ENCODE results near the gene ACAD10. TPM values are rescaled to one million over a fixed set of nuclear protein-coding genes. Genes with fewer than 3 reads are reported as not detected.

ACAD10 gene
- total RNA-seq: 16.1 and 17.1 TPM in 2 replicates

DNA sequence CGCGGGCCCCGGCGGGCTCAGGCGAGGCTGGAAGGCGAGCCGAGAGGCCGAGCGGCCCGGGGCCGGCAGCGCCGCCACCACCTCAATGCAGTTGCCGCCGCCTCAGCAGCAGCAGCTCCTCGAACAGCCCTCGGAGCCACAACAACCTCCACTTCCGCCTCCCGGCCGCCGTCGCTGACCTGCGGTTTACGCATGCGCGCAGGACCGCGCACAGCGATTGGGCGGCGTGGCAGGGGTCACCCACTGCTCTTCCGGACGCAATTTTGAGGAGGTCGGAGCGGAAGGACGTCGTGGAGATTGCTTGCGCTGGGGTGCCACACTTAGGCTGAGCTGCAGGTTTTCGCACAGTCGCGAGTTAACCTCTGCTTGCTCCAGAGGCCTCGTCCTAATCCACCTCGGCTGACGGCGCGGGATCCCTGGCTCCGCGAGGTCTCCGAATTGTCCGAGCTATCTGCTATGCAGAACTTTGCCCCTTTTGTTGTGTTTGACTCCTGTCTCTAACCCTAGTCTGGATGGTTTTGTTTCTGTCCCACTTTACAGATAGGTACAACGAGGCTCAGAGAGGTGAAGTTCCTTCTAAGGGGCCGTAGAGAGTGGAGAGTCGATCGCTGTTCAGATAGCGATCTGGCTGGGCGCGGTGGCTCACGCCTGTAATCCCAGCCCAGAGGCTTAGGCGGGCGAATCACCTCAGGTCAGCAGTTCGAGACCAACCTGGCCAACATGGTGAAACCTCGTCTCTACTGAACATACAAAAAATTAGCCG, at the start of gene ACAD10, which contains the start of gene BRAP:
ACAD10 (plus strand) TSS at position 243 of the 763 bp plus-strand sequence. CDS start 6,657 bp downstream, outside the sequence.
BRAP (minus strand) TSS at position 146 of the 763 bp plus-strand sequence. CDS start 164 bp downstream, outside the sequence.

DNA sequence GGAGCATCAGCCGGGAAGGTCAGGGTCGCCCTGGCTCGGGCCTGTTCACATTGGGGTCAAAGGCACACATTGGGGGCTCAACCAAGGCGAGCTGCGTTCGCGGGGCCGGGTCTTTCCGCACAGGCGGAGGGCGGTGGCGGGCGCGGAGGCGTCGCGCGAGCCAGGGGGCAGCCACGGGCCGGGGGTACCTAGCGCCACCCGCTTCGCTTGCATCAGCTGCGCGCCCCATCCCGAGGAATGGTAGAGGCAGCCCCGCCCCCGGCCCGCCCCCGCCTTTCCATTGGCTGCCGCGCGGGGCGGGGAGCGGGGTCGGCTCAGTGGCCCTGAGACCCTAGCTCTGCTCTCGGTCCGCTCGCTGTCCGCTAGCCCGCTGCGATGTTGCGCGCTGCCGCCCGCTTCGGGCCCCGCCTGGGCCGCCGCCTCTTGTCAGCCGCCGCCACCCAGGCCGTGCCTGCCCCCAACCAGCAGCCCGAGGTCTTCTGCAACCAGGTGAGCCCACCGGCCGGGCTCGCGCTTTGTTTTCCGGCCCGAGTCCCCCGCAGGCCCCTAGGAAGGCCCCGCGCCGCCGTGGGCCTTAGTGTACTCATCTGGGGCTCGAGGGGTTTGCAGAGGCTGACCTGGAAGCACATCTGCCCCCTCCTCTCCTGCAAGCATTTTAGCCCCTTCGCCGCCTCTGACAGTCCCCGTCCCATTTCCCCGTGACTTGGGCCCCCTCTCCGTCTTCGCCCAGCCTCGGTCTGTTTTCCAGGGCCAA, 80.9 kb downstream of the ACAD10 start, which contains the start of gene ALDH2:
ALDH2 (plus strand) TSS at position 326 of the 754 bp plus-strand sequence; CDS start at position 376, 50 bp downstream.

Other genes with a start within 250 kb of the ACAD10 start
- 7.5 and 35.7 TPM in 2 replicates for gene ATXN2, start 86.7 kb upstream of the ACAD10 start, total RNA-seq
- 23.2 and 33.8 TPM in 2 replicates for gene BRAP, start 97 bp upstream of the ACAD10 start, total RNA-seq
- gene ALDH2, start 80.9 kb downstream of the ACAD10 start, total RNA-seq: 31.4 and 84.9 TPM in 2 replicates
- 33.8 and 48.5 TPM in 2 replicates for gene MAPKAPK5, start 156.2 kb downstream of the ACAD10 start, total RNA-seq